ENCODE data around the gene TMEM217.

The TMEM217 gene

DNA sequence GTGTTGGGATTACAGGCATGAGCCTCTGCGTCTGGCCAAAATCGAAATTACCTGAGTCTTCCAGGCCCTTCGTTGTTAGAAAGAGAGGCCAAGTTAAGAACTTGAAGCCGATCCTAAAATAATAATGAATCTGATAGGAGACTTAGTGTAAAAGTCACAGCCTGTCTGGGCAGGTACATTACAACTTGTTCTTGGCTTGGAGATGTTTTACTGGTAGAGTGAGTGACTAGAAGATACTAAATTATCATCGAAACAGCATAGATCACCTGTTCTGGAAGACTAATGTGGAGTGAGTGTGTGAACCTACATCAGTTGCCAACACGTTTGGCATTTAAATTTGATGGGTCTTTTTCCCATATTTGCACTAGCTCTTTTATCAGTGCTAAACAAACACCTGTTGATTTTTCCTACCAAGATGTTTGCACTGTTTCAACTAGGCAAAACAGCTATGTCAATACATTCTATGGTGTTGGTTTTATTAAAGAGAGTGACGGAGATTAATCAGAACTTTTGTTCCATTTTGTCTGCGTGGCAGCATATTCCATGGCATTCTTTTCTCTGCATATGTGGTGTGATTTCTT is 4.6 kb upstream of the TMEM217 start:
- ATAC-seq, result no peak

DNA sequence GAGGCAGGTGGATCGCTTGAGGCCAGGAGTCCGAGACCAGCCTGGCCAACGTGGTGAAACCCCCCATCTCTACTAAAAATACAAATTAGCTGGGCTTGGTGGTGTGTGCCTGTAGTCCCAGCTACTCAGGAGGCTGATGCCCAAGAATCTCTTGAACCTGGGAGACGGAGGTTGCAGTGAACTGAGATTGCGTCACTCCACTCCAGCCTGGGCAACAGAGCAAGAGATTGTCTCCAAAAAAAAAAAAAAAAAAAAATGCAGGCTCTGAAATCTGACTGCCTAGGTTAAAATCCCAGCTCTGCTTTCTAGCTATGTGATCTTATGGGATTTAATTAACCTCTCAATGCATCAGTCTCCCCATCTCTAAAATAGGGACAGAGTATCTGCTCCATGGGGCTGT is 3.3 kb upstream of the TMEM217 start:
- Mint-ChIP-seq H3K4me1 (peaks cover 70% of the 10 kb centered on the region), H3K27ac (no peak overlapping the region), H3K9me3 (no peaks in the 10 kb centered on the region)

More for the DNA sequence above, 4.6 kb upstream of the TMEM217 start:
- no peak for DNase-seq (ENCODE audit: low spot score in 2 of 2)
- Mint-ChIP-seq H3K4me3 (no peak overlapping the region), H3K36me3 (peaks cover 14% of the 10 kb centered on the region), H3K4me1 (peaks cover 61% of the 10 kb centered on the region), H3K9me3 (no peaks in the 10 kb centered on the region), H3K27ac (no peak overlapping the region)

DNA sequence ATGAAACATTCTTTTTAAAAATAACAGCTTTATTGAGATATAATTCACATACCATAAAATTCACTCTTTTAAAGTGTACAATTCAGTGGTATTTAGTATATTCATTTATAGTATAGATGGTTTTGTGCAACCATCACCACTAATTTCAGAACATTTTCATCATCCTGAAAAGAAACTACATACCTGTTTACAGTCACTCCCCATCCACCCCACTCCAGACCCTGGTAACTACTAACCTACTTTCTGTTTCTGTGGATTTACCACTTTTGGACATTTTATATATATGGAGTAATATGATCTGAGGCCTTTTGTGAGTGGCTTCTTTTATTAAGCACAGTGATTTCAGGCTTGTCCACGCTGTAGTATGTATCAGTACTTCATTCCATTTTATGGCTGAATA is 2.5 kb upstream of the TMEM217 start:
- Mint-ChIP-seq H3K27ac (peak overlapping the region; percentile 99), H3K4me1 (peaks cover 74% of the 10 kb centered on the region), H3K36me3 (peaks cover 17% of the 10 kb centered on the region), H3K9me3 (no peaks in the 10 kb centered on the region), H3K4me3 (no peak overlapping the region)
- ATAC-seq (peak; percentile 38), DNase-seq (ENCODE audit: low spot score in 2 of 2) (no peak)

More for the DNA sequence above, 3.3 kb upstream of the TMEM217 start:
- ATAC-seq, result no peak
- peaks cover 17% of the 10 kb centered on the region for H3K36me3 Mint-ChIP-seq
- no peak for DNase-seq (ENCODE audit: low spot score in 2 of 2)
- H3K4me3 Mint-ChIP-seq, result no peak overlapping the region

DNA sequence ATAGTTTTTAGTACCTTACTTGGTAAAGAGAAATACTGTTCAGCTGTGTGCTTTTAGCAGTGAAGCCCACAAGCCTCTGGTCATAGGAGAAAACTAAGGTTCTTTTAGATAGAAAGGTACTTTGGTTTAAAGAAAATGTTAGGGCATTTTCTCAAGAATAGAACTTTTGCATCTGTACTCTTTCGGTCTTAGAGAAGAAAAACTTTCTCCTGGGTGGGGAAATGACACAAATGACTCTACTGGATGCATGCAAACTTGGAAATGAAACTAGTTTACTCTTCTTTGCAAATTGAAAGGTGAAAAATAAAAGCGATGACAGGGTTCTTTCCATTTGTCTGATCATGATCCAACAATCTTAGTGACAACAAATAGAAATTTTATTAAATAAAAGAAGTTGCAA is 2.1 kb upstream of the TMEM217 start:
- no peak for ATAC-seq
- Mint-ChIP-seq H3K9me3 (no peaks in the 10 kb centered on the region), H3K36me3 (peaks cover 17% of the 10 kb centered on the region), H3K4me3 (peak overlapping the region; percentile 95), H3K4me1 (peaks cover 70% of the 10 kb centered on the region), H3K27ac (peak overlapping the region; percentile 99)
- no peak for DNase-seq (ENCODE audit: low spot score in 2 of 2)

DNA sequence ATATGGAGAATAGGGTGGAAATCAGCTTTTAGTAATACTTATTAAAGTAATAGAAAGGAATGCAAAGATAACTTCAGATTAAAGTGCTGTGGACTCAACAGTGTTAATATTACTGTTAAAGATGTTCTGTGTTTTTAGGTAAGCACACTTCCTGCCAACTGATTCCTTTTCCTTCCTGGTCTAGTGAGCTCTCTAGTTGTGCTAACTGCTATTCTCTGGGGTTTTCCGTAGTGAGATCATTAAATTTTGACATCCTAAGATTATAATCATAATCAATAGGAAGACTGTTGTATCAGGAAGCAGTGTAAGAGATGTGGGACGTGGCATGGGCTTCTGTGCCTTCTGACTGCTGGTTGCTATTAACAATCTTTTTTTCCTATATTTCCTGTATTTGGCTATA is 1.2 kb upstream of the TMEM217 start:
- H3K4me1 Mint-ChIP-seq, result peaks cover 61% of the 10 kb centered on the region
- ATAC-seq, result no peak

DNA sequence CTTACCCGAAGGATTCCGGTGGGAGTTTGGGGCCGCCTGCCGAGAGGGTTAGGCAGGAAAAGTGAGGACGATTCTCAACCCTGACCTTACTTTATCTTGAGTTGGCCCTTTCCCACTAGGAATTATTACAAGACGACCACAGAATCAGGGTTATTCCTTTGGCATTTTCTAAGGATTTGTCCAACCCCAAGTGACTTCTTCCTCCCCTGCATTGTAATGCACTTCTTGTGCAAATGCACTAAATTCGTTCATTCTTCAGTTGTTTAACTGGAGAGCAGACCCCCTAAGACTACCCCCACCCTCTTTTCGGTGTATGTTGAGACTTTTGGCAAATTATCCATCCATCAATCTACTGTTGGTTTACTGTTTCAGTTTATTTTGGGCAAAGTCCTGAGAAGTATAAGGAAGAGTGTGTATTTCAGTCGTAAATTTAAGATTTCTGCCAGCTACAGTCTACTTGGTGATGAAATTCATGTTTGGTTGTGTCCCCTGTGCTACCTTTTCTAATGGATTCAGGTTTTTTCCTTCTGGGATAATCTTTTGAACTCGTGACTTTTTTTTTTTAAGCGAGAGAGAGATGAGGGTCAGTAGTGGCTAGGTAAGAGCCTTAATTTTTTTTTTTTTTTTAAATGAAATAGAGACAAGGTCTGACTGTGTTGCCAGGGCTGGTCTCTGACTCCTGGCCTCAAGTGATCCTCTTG is 611 bp upstream of the TMEM217 start:
- ATAC-seq (no peak), DNase-seq (ENCODE audit: low spot score in 2 of 2) (no peak)
- no peaks in the 10 kb centered on the region for H3K9me3 Mint-ChIP-seq
- peaks cover 55% of the 10 kb centered on the region for H3K4me1 Mint-ChIP-seq
- H3K27ac Mint-ChIP-seq, result peak overlapping the region; percentile 99
- peaks cover 17% of the 10 kb centered on the region for H3K36me3 Mint-ChIP-seq
- H3K4me3 Mint-ChIP-seq, result peak overlapping the region; percentile 95

More for the DNA sequence above, 1.2 kb upstream of the TMEM217 start:
- Mint-ChIP-seq H3K4me3 (peak overlapping the region; percentile 95), H3K27ac (peak overlapping the region; percentile 99), H3K36me3 (peaks cover 17% of the 10 kb centered on the region), H3K9me3 (no peaks in the 10 kb centered on the region)
- no peak for DNase-seq (ENCODE audit: low spot score in 2 of 2)

DNA sequence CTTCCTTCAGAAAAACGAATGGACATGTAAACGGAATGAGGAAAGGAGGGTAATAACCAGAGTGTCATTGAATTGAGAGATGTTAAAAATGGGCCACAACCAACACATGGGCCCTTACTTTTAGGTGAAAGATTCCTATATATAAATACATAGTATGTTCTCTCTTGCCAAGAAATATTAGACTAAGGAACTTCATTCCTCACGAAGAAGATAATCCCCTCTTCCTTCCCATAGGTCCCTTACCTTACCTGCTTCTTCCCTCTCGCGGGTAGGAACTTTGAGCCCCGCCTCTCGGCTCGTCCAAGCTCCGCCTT is 667 bp downstream of the TMEM217 start:
- H3K4me1 Mint-ChIP-seq, result peaks cover 44% of the 10 kb centered on the region
- H3K36me3 Mint-ChIP-seq, result peaks cover 17% of the 10 kb centered on the region
- H3K27ac Mint-ChIP-seq, result peak overlapping the region; percentile 99
- H3K9me3 Mint-ChIP-seq, result no peaks in the 10 kb centered on the region
- peak overlapping the region; percentile 95 for H3K4me3 Mint-ChIP-seq
- DNase-seq (ENCODE audit: low spot score in 2 of 2) (no peak), ATAC-seq (no peak)

DNA sequence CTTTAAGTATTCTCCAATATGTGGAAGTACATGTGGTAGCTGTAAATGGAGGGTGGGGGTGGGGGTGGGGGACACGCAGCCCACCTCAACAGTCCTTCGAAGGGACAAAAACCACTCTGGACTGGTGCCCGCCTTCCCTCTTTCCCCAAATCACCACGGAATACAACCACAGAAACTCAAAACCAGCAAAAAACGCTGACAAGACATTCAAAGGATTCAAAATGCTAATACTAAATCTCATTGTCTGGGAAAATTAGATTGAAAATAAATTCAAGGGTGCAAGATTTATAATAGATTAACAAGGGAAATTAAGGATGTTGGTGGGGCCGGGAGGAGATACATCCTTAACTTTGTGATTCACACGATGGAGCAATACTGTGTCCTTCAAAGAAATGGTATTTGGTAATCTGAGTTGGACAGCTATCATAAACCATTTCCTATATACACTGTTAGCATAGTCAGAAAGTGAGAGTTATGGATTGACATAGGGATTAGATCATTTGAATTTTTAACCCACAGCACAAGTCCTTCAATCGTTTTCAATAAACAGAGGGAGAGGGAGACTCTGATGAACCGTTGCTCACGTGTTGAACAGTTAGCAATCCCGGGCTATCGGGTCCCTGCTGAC is 1.1 kb downstream of the TMEM217 start:
- peaks cover 42% of the 10 kb centered on the region for H3K4me1 Mint-ChIP-seq

DNA sequence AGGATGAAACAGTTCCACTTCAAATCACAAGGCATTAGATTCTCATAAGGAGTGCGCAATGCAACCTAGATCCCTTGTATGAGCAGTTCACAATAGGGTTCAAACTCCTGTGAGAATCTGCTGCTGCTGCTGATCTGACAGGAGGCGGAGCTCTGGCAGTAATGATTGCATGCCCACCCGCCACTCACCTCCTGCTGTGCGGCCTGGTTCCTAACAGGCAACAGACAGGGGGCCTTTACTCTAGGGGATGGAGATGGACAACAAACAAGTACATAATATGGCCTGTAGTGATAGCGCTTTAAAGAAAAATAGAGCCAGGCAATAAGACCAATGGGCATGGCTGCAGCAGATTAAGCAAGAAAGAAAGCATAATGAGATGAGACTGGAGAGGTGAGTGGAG is 3.1 kb downstream of the TMEM217 start:
- Mint-ChIP-seq H3K27ac (no peak overlapping the region), H3K4me3 (no peak overlapping the region), H3K9me3 (no peaks in the 10 kb centered on the region), H3K4me1 (peaks cover 32% of the 10 kb centered on the region), H3K36me3 (peaks cover 9% of the 10 kb centered on the region)
- DNase-seq (ENCODE audit: low spot score in 2 of 2) (no peak), ATAC-seq (no peak)

More for the DNA sequence above, 1.1 kb downstream of the TMEM217 start:
- Mint-ChIP-seq H3K9me3 (no peaks in the 10 kb centered on the region), H3K36me3 (peaks cover 14% of the 10 kb centered on the region), H3K4me3 (peak overlapping the region; percentile 95), H3K27ac (peak overlapping the region; percentile 99)
- ATAC-seq, result no peak
- no peak for DNase-seq (ENCODE audit: low spot score in 2 of 2)

DNA sequence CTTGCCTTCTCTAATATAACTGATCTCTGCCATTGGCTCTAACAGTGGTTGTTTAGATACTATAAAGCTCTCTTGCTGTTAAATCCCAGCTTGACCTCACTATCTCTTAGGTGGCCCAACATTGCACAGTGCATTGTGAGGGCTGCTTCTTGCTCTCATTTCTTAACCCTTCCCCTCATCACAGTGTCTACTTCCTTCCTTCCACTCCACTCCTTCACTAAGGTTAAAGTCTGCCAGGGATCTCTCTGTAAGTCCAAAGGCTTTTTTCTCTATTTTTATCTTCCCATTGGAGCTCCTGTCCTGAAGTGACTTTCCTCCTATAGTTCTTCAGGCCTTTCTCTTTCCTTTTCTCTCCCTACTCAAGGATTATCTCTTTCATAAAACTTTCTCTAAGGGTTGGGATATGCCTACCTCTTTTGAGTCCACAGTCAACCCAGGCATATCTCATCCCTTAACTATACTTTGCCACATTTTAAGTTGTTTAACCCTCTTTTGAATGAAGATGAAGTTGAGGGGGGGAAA is 4.4 kb downstream of the TMEM217 start:
- Mint-ChIP-seq H3K4me1 (peaks cover 19% of the 10 kb centered on the region), H3K4me3 (no peak overlapping the region), H3K27ac (no peak overlapping the region), H3K9me3 (no peaks in the 10 kb centered on the region), H3K36me3 (peaks cover 9% of the 10 kb centered on the region)
- DNase-seq (ENCODE audit: low spot score in 2 of 2) (no peak), ATAC-seq (no peak)

DNA sequence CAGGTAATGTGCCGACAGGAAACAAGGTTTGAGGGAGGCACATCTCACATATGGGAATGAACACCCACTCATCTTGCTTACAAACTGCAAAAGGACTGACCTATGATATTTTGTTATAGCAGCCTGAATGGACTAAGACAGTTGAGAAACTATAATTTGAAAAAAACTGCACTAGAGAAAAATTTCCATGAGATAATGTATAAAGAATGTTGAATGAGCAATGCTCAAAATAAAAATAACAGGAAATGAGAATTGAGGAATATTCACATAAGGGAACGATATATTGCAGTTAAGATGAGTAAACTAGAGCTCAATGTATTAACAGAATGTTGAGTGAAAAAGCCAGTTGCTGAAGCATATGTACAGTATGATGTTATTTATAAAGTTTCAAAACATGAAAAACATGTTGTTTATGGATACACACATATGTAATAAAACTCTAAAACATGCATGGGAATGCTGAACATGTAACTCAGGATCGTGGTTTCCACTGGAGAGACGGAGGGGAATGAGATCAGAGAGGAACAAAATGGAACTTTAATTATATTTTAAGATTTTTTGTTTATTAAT is 6.6 kb downstream of the TMEM217 start:
- peaks cover 2% of the 10 kb centered on the region for H3K9me3 Mint-ChIP-seq
- DNase-seq (ENCODE audit: low spot score in 2 of 2) (no peak), ATAC-seq (no peak)
- no peak overlapping the region for H3K27ac Mint-ChIP-seq
- peaks cover 4% of the 10 kb centered on the region for H3K4me1 Mint-ChIP-seq
- H3K36me3 Mint-ChIP-seq, result no peaks in the 10 kb centered on the region
- no peak overlapping the region for H3K4me3 Mint-ChIP-seq

DNA sequence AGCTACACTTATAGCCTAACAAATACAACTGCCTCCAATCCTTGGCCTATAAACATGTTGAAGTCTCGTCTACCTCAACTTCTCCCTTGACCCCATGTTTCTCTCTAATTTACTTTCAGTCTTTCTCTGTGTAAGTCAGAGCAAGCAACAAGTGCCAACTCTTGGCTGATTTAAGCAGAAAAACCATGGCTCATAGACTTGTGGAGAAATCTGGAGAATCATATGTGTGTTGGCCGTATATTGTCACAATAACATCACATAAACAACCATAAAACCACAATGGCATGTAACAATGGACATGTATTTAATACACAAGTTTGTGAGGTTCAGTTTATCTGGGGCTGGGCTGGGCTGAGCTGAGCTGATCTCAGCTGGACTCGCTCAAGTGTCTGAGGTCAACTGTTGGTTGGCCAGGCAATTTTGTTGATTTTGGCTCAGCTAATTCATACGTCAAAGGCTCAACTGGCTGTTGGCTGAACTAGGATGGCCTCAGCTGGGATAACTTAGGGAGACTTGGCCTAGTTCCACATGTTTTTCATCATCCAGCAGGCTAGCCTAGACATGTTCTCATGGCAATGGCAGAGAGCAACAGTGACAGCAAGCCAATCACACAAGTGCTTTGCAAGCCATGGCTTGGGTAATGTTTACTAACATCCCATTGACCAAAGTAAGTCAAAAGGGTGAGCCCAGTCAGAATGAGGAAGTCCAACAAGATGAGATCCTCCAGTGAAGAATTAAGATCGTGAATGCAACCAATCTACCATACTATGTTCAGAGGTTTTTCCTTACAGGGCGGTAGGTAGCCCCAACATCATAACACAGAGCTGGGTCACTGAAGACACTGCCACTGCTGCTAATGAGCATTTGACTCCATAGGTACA is 13.3 kb downstream of the TMEM217 start:
- Mint-ChIP-seq H3K4me3 (no peak overlapping the region), H3K9me3 (peaks cover 2% of the 10 kb centered on the region), H3K4me1 (peaks cover 22% of the 10 kb centered on the region), H3K27ac (no peak overlapping the region), H3K36me3 (peaks cover 11% of the 10 kb centered on the region)
- no peak for ATAC-seq
- no peak for DNase-seq (ENCODE audit: low spot score in 2 of 2)

DNA sequence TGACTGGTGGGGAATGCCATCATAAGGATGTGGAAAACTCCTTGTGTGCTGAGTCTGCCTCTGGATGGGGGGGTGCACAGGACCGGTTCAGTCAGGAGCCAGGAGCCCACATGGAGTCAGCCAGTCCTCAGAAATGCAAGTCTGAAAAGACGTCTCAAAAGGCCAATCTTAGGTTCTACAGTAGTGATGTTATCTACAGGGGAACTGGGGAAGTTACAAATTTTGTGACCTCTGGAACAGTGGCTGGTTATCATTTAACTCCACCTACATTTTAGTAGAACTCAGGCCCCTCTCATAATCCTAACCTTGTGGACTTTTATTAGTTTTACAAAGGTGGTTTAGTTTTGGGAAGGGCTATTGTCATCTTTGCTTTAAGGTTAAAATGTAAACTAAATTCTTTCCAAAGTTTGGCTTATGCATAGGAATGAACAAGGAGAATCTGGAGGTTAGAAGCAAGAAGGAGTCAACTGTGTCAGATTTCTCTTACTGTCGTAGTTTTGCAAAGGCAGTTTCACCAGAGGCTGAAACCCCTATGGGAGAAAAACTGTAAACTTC is 14.1 kb downstream of the TMEM217 start:
- H3K27ac Mint-ChIP-seq, result no peak overlapping the region

DNA sequence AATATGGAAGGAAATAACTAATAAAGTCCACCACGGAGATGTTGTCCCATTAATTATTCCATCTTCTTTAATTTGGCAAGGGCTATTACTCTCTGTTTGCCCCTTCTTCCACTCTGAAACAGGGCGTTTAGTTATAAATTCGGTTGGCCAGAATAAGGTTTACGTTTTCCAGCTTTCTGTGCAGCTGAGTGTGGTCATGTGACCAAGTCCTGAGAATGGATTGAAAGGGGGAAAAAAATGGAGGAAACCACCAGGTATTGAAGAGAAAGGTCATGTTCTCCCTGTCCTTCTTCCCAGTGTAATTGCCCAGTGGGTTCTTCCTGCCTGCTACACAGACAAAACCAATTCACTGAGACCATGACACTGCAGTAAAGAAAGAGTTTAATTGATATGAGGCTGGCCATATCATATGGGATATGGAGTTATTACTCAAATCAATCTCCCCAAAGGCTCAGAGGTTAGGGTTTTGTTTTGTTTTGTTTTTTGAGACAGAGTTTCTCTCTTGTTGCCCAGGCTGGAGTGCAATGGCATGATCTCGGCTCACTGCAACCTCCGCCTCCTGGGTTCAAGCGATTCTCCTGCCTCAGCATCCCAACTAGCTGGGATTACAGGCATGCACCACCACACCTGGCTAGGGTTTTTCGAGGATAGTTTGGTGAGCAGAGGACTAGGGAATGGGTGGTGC is 14.7 kb downstream of the TMEM217 start:
- Mint-ChIP-seq H3K9me3 (peaks cover 2% of the 10 kb centered on the region), H3K27ac (no peak overlapping the region), H3K4me3 (no peak overlapping the region), H3K36me3 (peaks cover 12% of the 10 kb centered on the region), H3K4me1 (peaks cover 29% of the 10 kb centered on the region)
- DNase-seq (ENCODE audit: low spot score in 2 of 2) (no peak), ATAC-seq (no peak)

More for the DNA sequence above, 14.1 kb downstream of the TMEM217 start:
- DNase-seq (ENCODE audit: low spot score in 2 of 2) (no peak), ATAC-seq (no peak)
- H3K4me3 Mint-ChIP-seq, result no peak overlapping the region
- peaks cover 25% of the 10 kb centered on the region for H3K4me1 Mint-ChIP-seq
- peaks cover 2% of the 10 kb centered on the region for H3K9me3 Mint-ChIP-seq
- peaks cover 12% of the 10 kb centered on the region for H3K36me3 Mint-ChIP-seq
